Neural cell (in vitro differentiated cells): ENCODE results near the gene SPHKAP. TPM values are rescaled to one million over a fixed set of nuclear protein-coding genes. Genes with fewer than 3 reads are reported as not detected.

ENCODE experiments used
- H2AFZ ChIP-seq: fragments of 200-600, 300-800 bp; sonication (generic), shearing (Covaris generic); 2 replicates; pipeline ENCODE4 v1.6.0; 2014; ENCODE audit warnings: low read depth, mild to moderate bottlenecking, antibody characterized with exemption, low read length, moderate library complexity
- H3F3A ChIP-seq: fragments of 200-600 bp; shearing (Covaris generic); 2 replicates; pipeline ENCODE4 v1.6.1; 2016; ENCODE audit warnings: mild to moderate bottlenecking, moderate library complexity, mixed read lengths, antibody characterized with exemption, low read length; ENCODE audit not compliant: insufficient read depth, poor library complexity, severe bottlenecking
- H3K27ac ChIP-seq: fragments of 200-600, 300-800 bp; sonication (generic), shearing (Covaris generic); 2 replicates; pipeline ENCODE4 v1.5.1; 2014; ENCODE audit warnings: mild to moderate bottlenecking, low read length, moderate library complexity
- H3K27me3 ChIP-seq: fragments of 300-800, 200-600 bp; sonication (generic), shearing (Covaris generic); 2 replicates; pipeline ENCODE4 v1.6.0; 2014; ENCODE audit warnings: mild to moderate bottlenecking, low read depth, low read length, moderate library complexity; ENCODE audit not compliant: insufficient read depth
- H3K36me3 ChIP-seq: fragments of 300-800, 200-600 bp; sonication (generic), shearing (Covaris generic); 2 replicates; pipeline ENCODE4 v1.5.1; 2014; ENCODE audit warnings: mild to moderate bottlenecking, antibody characterized with exemption, low read length, moderate library complexity; ENCODE audit not compliant: insufficient read depth
- H3K4me2 ChIP-seq: fragments of 300-800, 200-600 bp; sonication (generic), shearing (Covaris generic); 2 replicates; pipeline ENCODE4 v1.6.0; 2014; ENCODE audit warnings: mild to moderate bottlenecking, low read length
- H3K4me3 ChIP-seq: fragments of 300-800, 200-600 bp; sonication (generic), shearing (Covaris generic); 2 replicates; pipeline ENCODE4 v1.5.1; 2014; ENCODE audit warnings: mild to moderate bottlenecking, low read length, moderate library complexity
- H3K79me2 ChIP-seq: fragments of 200-600 bp; shearing (Covaris generic); replicated peaks from 2 replicates; pipeline ENCODE4 v1.6.0; 2014; ENCODE audit warnings: mild to moderate bottlenecking, low read length, moderate library complexity; ENCODE audit not compliant: insufficient read depth
- H3K9ac ChIP-seq: fragments of 300-800, 200-600 bp; sonication (generic), shearing (Covaris generic); 2 replicates; pipeline ENCODE4 v1.6.1; 2016; ENCODE audit warnings: mild to moderate bottlenecking, low read length, mixed read lengths
- H3K9me2 ChIP-seq: fragments of 200-600 bp; shearing (Covaris generic); 2 replicates; pipeline ENCODE4 v1.6.1; 2016; ENCODE audit warnings: mild to moderate bottlenecking, low read length, mixed read lengths; ENCODE audit not compliant: insufficient read depth
- H3K9me3 ChIP-seq: fragments of 200-600, 300-800 bp; sonication (generic), shearing (Covaris generic); 2 replicates; pipeline ENCODE4 v1.6.1; 2016; ENCODE audit warnings: mild to moderate bottlenecking, mixed run types, low read length, moderate library complexity, mixed read lengths
- H4K20me1 ChIP-seq: fragments of 200-600 bp; shearing (Covaris generic); 2 replicates; pipeline ENCODE4 v1.6.1; 2016; ENCODE audit warnings: mild to moderate bottlenecking, mixed run types; ENCODE audit not compliant: insufficient read depth
- CTCF ChIP-seq: fragments of 450-650 bp; IDR thresholded peaks from 2 replicates; pipeline ENCODE4 v1.5.1; 2014; ENCODE audit warnings: antibody characterized with exemption, mild to moderate bottlenecking, moderate library complexity; ENCODE audit not compliant: poor library complexity, severe bottlenecking
- EP300 ChIP-seq: fragments of 450-650 bp; conservative IDR thresholded peaks from 2 replicates; pipeline ENCODE4 v1.6.1; 2014; ENCODE audit warnings: antibody characterized with exemption, mild to moderate bottlenecking, moderate library complexity; ENCODE audit not compliant: poor library complexity, severe bottlenecking
- EZH2 ChIP-seq: fragments of 200-600, 300-800 bp; shearing (Covaris generic), sonication (generic); IDR thresholded peaks from 2 replicates; pipeline ENCODE4 v1.6.1; 2014; ENCODE audit warnings: antibody characterized with exemption, low read length, borderline replicate concordance, mild to moderate bottlenecking; ENCODE audit not compliant: insufficient read depth, poor library complexity, severe bottlenecking
- MXI1 ChIP-seq: fragments of 450-650 bp; conservative IDR thresholded peaks from 2 replicates; pipeline ENCODE4 v1.6.1; 2014; ENCODE audit warnings: antibody characterized with exemption, mild to moderate bottlenecking; ENCODE audit not compliant: poor library complexity, severe bottlenecking
- POLR2AphosphoS5 ChIP-seq: IDR thresholded peaks from 2 replicates; pipeline ENCODE4 v1.6.1; 2012
- RAD21 ChIP-seq: fragments of 450-650 bp; conservative IDR thresholded peaks from 2 replicates; pipeline ENCODE4 v1.6.1; 2014; ENCODE audit warnings: antibody characterized with exemption, mild to moderate bottlenecking, moderate library complexity
- REST ChIP-seq: IDR thresholded peaks from 2 replicates; pipeline ENCODE4 v1.6.1; 2012; ENCODE audit warnings: borderline replicate concordance
- SMC3 ChIP-seq: fragments of 450-650 bp; conservative IDR thresholded peaks from 2 replicates; pipeline ENCODE4 v1.6.1; 2014; ENCODE audit warnings: antibody characterized with exemption, mild to moderate bottlenecking, moderate library complexity; ENCODE audit not compliant: poor library complexity
- TAF1 ChIP-seq: IDR thresholded peaks from 2 replicates; pipeline ENCODE4 v1.6.1; 2012; ENCODE audit warnings: low read depth
- polyA plus RNA-seq: library from polyadenylated mRNA; depleted of rRNA; stranded (reverse); fragments of >200 nt; gene quantifications from 2 replicates; pipeline ENCODE4 v1.2.3, GENCODE V29; 2014

The SPHKAP gene
- polyA plus RNA-seq, 1 donor from 2014 or later: 1.7 TPM

- Histone ChIP-seq H3K4me2 (no peak overlapping the region), H3K27ac (no peak overlapping the region), H3K4me3 (no peak overlapping the region), H3K9me2 (no peaks in the 10 kb centered on the region), H3K27me3 (no peaks in the 10 kb centered on the region), H3K9me3 (peaks cover 6% of the 10 kb centered on the region), H2AFZ (no peak overlapping the region), H3K79me2 (no peaks in the 10 kb centered on the region), H3K9ac (no peak overlapping the region), H4K20me1 (no peaks in the 10 kb centered on the region), H3K36me3 (no peaks in the 10 kb centered on the region), H3F3A (no peaks in the 10 kb centered on the region)
- TF ChIP-seq REST (no peak), SMC3 (no peak), TAF1 (no peak), EP300 (no peak), RAD21 (no peak), MXI1 (no peak), EZH2 (no peak), POLR2AphosphoS5 (no peak), CTCF (no peak)
Observed at GRCh38 chr2:228023619-228024018, 157.9 kb downstream of the SPHKAP start.

- Histone ChIP-seq H3K79me2 (no peaks in the 10 kb centered on the region), H3K4me2 (peak overlapping the region; percentile 46), H3K27ac (peak overlapping the region; percentile 85), H3K27me3 (no peaks in the 10 kb centered on the region), H3K4me3 (peak overlapping the region; percentile 52), H3K36me3 (no peaks in the 10 kb centered on the region), H4K20me1 (no peaks in the 10 kb centered on the region), H2AFZ (peak overlapping the region; percentile 56), H3K9ac (peak overlapping the region; percentile 55), H3K9me3 (peaks cover 6% of the 10 kb centered on the region), H3F3A (peaks cover 13% of the 10 kb centered on the region), H3K9me2 (no peaks in the 10 kb centered on the region)
- TF ChIP-seq REST (no peak), RAD21 (no peak), CTCF (no peak), TAF1 (no peak), POLR2AphosphoS5 (no peak), MXI1 (no peak), EP300 (no peak), SMC3 (no peak), EZH2 (no peak)
Observed at GRCh38 chr2:228018311-228018710, 163.2 kb downstream of the SPHKAP start.
